Putamen (tissue), 1 donor: ENCODE results near the gene LRRN2.
A peak's percentile ranks its signal among the peaks of the same experiment; 100 is the strongest.
"Not testable (repeated sequence)": the region's sequence is repeated elsewhere in the genome, so short reads cannot be mapped to it uniquely, and the experiment has no call there.

ENCODE experiments used
- DNase-seq: peaks from one replicate; pipeline ENCODE4 v3.0.0-alpha.2; 2016; ENCODE audit warnings: low spot score

The LRRN2 gene

DNA sequence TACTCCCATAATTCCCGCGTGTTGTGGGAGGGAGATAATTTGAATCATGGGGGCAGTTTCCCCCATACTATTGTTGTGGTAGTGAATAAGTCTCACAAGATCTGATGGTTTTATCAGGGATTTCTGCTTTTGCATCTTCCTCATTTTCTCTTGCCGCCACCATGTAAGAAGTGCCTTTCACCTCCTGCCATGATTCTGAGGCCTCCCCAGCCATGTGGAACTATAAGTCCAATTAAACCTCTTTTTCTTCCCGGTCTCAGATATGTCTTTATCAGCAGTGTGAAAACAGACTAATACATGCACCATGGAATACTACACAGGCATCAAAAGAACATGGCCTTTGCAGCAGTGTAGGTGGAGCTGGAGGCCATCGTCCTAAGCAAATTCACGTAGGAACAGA is 56.1 kb downstream of the LRRN2 start:
- not testable (repeated sequence) for DNase-seq

DNA sequence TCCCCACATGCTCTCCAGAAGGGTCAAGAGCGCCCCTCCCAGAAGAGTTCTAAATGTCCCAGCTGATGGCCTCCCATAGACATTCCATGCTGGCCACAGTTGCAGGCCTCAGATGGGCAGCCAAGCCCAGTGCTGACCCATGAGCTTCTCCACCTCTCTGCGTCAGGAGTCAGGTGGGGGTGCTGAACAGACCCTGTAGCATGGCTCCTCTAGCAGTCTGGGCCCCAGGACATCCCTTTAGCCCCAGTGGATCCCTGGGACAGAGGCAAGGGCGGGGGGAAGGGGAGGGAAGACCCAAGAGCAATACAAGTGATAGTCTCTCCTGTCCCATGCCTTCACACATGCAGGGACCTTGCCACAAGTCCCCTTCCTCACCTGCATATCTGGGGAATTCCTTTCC is 56.7 kb downstream of the LRRN2 start:
- DNase-seq, result no peak

DNA sequence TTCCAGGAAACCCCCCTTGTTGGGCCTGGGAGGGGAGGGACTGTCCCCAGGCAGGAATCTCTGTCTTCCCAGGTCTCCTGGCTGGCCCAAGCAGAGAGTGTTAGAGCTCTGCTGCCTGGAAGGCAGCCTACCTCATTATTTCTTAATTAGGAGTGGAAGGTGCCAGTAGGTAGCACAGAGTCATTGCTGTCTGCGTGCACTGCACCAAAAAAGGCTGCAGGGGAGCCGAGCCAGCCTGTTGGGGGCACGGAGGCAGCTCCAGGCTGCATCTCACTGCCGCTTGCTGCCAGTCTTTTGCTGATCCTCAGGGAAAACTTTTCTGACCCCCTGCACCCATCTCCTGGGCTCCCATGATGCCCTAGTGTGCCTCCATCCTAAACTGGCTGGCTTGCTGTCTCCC is 58.1 kb downstream of the LRRN2 start:
- no peak for DNase-seq

DNA sequence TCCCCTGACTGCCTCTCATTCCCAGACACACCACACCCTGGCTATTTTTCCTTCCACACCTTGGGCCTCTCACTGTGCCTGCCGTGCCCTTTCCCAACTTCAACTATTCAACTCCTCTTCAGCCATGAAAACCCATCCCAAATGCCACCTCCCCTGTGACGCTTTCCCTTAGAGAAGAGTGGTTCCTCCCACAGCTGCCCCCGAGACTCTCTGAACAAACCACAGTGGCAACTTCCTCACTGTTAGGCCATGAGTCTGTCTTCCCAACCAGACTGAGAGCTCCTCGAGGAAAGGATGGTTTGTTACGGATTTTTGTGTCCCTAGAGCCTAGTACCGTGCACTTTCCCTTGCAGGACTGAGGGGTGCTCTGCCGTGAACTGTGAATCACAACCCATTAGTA is 59.2 kb downstream of the LRRN2 start:
- DNase-seq, result no peak

DNA sequence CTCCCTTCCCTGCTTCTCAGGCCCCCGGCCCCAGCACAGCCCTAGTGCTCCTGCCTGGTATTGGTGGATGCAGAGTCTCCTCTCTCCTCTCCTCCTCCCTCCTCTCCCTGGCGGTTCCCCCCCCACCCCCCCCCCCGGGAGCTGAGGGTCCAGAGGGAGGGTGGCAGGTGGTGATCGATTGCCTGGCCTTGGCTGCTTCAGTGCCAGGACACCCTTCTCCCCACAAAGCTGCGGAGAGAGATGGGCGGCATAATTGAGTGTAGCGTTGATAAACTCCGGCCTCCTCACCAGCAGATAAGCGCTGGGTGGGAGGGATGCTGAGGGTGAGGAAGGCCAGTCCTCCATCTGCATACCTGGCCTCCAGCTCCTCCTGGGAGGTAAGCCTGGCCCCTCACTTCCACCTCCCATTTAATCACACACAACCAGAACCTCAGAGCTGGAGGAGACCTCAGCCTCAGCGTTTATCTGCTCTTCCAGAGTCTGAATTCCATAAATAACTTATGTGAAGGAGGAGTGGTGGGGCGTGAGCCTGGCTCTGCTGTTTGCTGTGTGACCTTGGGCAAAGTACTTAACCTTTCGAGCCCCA is 60.8 kb downstream of the LRRN2 start:
- no peak for DNase-seq

DNA sequence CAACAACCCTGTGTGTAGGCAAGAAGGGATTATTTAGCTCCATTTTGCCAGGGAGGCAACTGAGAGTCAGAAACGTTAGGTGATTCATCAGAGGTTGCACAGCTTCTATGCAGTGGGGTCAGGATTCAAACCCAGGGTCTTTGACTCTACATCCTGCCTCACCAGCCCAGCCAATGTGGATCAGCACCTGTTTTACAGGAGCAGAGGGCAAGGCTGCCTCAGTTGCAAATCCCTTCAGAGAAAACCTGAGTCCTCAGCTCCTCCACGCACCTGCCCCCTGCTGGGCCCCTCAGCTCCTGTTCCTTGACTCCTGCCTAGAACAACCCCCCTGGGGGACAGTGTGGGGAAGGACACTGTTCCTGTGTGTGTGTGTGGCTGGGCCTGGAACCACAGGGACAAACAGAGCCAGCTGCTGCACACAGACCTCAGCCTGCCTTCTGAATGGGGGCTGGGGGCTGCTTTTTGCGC is 61.6 kb downstream of the LRRN2 start:
- no peak for DNase-seq

DNA sequence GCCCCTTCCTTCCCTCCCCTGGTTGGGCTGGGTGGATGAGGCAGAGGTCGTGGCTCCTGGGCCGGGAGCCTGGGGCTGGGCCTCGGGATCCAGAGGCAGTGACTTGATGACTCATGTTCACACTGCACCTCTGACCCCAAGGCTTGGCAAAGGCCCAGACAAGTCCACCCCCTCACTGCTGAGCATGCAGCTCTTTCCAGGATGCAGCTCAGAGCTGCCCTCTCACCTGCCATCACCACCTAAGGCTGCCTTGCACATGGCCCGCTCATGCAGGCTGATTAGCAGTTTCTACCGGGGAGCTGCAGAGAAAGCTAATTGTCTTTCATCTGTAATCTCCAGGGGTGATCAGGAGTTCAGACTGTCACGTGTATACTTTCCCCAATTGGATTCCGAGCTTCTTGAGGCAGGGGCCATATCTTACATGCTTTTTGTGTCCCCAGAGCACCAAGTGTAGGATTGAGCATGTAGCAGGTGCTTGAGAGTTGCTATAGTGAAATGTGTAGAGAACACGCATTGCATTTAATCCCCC is 62.1 kb downstream of the LRRN2 start:
- peak; percentile 62 for DNase-seq

DNA sequence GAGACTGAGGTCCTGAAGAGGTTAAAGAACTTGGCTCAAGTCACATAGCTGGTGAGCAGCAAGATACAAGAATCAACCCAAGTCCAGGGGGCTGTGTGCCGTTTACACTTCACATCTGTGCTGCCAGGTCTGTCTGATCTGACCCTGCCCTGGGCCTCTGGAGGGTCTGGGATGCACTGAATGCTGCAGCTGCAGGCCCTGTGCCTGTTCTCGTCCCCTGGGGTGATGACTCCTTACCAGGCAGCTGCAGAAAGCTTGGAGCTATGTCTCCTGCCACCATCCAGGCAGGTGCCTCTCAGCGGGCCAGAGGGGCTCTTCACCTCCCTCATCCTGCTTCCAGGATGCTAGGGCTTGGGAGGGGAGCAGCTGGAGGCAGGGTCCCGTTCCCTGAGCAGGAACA is 63.5 kb downstream of the LRRN2 start:
- no peak for DNase-seq

DNA sequence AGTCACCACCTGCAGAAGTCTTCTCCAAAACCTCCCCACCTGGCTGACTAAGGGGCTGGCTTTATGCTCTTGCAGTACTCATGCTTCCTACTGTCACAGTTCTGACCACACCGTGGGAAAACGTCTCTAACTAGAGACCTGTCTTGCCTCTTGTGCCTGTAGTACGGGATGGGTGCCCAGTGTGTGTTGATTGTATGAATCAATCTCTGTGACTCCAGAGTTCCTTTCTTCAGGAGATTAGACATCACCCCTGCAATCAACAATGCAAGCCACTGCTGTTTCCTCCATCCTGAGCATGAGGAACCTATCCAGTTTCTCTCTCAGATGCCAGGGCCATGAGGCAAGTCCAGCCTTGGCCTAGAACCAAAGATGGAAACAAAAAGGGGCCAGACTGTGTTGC is 64.1 kb downstream of the LRRN2 start:
- DNase-seq, result no peak

DNA sequence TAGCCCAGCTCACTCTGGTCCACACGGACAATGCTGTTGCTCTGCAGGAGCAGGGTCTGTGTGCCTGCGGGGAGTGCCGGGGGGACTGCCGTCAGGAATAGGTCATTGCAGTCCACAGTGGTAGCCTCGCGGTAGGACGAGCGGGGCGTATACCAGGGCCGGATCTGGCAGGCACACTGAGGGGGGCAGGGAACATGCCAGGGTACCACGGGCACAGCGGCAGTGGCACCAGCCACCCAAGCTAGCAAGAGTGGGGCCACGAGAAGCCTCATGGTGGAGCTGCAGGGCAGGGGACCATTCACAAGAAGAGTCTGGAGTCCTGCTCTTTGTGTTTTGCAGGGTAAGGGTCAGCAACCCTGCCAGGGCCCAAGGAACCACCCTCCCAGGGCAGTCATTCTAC is 65.8 kb downstream of the LRRN2 start:
- DNase-seq, result no peak

DNA sequence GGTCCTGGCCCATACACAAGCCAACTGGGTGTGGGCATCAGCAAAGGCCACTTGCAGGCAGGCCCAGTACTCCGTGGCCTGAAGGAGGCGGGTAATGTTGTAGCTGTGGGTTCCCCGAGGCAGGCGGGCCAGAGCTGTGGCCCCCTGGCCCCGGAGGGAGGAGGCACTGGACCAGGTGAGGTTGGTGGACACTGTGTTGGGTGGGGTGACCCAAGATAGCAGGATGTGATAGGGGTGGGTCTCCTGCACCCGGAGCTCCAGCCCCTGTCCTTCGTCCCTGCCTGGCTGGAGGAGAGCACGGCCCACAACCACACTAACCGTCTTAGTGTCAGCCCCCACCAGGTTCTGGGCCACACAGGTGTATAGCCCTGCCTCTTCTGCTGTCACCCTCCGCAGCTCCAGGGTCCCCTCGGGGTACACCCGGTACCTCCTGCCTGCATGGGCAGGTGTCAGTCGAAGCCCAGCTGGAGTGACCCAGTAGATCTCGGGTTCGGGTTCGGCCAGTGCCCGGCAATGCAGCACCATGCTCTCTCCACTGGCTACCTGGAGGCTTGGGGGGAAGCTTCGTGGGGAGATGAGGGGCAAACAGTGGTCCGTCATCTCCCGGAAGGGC is 67.3 kb downstream of the LRRN2 start:
- no peak for DNase-seq

DNA sequence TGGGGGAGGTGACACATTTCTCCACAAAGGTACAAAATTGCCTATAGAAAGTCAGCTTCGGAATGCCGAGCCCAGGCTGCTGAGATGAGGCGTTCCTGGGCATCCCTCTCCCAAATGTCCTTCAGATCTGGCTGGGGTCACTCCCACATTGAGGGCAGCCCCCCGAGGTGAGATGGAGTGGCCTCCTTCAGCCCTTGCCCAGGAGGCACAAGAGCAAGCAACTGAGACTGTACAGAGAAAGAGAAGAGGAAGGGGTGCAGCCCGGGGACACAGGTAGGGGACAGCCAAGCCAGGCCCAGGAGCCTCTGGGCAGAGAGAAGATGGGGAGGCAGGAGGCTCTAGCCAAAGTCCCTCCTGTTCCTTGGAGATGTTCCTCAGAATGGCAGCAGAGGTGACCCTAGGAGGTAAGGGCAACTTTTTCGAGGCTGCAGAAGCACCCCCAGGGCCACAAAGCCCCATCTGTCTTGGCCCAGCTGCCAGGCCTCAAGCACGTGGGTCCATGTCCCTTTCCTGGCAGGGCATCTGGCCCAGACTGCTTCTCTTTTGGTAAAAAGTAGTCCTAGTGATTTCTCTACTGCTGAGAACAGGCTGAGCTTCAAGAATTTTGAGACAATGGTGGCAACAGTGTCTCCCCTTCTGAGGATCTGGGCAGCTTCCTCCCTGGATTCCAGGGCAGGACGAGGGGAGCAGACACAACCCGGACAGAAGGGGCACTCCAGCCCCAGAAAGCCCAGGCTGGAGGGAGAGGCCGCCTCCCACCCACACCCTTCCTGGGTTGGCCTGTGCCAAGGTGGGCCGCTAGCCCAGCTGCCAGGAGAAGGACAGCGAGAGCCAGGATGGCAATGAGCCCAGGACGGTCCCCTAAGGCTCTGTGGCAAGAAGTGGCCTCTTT is 68.0 kb downstream of the LRRN2 start:
- DNase-seq, result no peak

DNA sequence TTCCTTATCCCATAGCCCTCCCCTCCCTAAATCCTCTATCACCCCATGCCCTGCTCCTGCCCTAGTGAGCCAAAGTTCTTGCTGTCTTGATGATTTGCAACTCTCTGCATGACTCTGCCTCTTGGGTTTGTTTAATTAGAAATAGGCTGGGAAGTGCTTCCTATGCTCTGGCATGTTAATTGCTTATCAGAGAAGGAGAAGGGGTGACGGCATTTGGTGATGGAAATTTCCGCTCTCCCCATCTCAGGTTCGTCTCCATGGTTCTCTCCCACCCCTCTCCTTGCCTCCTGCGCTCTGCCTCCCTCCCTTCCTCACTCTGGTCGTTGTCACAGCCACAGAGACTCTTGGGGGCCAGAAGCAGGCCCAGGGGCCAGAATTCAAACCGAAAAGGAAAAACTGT is 68.9 kb downstream of the LRRN2 start:
- DNase-seq, result no peak

DNA sequence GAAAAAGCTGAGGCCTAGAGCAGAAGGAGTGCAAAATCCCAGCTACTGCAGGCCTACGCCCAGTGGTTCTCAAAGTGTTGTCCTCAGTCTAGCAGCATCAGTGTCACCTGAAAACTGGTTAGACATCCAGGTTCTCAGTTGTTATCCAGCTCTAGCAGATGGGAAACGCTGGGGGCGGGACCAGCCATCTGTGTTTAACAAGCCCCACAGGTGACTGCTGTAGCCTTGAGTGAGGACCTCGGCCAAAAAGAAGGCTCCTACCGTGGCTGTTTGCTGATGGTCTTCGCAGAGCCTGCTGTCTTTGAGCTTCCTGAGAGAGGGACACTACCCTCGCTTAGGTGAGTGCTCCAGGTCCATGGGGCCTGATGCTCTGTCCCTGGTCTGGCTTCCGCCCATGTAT is 69.7 kb downstream of the LRRN2 start:
- DNase-seq, result no peak

DNA sequence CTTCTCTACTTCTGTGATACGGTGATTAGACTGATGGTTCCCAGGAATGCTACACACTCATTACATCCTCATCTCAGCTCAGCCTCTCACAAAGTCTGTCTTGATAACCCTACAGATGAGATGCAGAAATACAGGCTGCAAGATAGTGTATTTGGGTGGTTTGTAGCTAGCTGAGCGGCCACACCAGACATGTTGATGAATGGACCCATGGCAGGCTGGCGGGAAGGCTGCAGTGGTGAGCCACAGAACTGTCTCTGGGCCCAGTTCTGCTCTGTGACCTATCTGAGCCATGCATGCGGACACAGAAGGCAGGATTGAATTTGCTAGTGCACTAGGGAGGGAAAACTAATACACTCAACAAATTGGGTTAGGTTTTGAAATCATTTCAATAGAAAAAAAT is 71.9 kb downstream of the LRRN2 start:
- no peak for DNase-seq

DNA sequence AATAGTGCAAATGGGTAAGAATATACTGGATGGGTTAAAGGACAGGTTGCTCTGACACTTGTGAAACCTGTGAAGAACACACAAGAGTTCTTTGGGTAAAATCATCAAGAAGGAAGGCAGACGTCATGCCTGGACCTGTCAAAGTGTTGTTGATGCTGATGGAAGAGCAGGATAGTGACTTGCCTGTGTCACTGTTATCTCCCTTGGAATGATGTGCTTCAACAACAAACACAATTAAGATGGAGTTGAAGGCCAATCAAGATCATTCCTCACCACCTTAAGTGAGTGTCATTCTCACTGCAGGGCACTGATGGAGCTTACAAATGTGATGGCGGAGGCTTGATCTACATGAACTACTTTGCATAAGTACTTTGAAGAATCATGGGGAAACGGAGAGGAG is 73.2 kb downstream of the LRRN2 start:
- no peak for DNase-seq

DNA sequence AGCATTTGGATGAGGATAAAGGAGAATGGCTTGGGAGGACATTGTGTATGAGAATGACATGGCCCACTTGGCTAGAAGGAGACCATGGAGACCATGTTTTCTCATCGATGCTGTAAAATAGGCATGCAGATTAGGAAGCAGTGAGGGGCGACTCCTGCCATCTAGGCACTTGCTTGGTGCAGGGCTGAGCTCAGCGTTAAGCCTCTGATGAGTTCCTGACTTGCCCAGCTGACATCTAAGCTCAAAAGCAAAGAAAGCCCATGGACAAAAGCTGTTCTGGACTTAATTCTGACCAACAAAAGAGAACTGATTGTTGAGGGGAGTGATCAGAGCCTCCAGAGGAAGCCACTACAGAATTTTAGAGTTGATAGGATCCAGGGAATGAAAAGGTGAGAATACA is 74.5 kb downstream of the LRRN2 start:
- no peak for DNase-seq

DNA sequence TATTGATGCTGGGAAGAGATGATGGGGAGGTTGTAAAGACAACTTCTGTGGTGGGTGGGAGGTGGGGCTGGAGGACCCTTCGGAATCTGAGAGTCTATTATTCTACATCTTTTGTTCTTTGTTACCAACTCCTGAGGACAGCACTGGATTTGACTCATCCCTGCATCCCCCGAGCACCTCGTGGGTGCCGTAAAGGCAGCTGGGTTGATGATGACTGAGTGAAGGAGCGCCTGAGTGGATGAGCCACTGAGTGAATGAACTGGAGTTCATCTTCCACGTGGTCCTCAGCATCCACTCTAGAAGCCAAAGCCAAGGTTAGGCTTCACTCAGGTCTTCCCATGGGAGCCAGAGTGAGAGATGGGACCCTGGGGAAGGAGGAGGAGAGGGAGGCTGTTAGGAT is 77.6 kb downstream of the LRRN2 start:
- DNase-seq, result no peak

DNA sequence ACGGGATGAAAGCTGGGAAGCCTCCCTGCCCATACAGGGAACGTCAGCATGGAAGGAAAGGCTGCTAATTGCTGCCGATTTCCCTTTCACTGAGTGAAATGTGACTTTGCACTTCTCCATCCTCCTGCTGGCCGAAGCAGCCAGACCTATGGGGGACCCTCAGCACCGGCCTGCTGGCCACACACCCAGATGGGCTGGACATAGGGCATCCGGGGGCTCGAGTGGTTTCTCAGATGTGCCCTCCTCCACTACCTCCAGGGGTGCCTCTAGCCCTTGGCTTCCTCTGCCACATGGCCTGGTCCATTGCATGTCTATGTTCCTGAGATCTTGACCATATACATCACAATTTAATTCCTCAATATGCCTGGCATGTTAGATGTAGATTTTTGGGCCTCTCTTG is 79.7 kb downstream of the LRRN2 start:
- no peak for DNase-seq

DNA sequence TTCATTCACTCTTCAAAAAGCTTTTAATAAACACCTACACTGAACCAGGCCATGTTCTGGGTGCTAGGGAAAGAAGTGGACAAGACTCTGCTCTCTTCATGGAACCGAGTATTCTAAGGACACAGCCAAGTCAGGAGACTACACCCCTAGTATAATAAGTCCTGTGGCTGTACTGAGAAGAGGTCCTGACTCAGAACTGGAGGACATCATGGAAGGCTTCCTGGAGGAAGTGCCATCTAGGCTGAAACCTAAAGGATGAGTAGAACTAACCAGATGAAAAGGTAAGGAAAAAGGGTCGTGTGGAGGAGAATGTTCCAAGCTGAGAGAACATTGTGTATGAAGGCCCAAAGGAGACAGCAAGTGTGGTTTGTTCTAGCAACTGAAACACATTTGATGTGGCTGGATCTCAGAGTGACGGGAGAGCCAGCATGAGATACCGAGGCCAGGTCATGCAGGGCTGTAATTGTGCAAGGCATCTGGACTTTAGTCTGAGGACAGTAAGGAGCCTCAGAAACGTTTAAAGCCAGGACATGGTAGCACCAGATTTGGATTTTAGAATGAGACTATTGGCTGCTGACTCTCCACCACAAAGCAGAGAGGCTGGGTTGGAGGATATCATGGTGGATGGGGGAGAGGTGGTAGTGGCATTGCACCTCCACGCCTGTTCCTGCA is 82.5 kb downstream of the LRRN2 start:
- no peak for DNase-seq

DNA sequence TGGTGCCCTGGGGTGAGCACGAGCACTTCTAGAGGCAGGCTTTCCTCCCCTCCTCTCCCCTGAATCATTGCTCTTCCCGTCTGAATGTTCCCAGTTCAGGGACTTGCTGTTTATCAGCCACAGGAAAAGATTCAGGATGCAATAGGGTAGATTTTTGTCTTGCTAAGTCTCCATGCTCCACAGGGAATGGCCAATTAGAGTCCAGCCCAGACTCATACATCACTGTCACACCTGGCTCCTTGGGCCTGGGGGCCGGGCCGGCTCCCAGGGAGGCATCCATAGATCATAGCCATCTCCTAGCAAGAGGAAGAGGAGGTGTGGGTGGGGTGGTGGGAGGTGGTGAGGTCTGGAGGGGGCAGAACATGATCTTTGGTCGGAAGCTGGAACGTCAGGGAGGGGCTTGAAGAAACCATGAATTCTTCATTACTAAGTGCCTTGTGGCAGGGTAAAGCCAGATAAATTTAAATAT is 83.4 kb downstream of the LRRN2 start:
- no peak for DNase-seq

DNA sequence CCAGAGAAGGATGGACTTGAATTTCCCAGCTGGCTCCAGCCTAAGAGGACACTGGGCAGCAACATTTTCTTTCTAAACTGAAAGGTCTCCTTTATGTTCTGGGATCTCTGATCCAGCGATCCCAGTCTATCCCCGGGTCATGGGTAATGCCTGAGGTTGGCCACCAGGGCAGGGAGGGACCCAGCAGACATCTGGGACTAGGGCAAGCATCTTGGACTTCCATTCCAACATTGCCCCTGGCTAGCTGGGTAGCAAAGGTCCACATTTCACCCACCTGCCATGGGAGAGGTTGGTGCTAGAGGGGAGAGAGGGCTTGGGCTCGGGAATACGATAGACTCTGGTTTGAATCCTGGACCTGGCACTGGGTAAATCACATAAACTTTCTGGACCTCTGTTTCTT is 84.6 kb downstream of the LRRN2 start:
- DNase-seq, result no peak
